Thoracic aorta (tissue), 2 donors: Measurements from ENCODE around the gene MYOF. TPM values are rescaled to one million over a fixed set of nuclear protein-coding genes. Genes with fewer than 3 reads are reported as not detected.

ENCODE experiments used
- ATAC-seq: fragments of 150-250 bp; one replicate; pipeline ENCODE4 v1.8.0; 2017; ENCODE audit warnings: low read depth; ENCODE audit not compliant: insufficient number of reproducible peaks, low FRiP score
- DNase-seq: peaks from one replicate; pipeline ENCODE4 v3.0.0-alpha.2; 2020; ENCODE audit warnings: low spot score
- H3K27ac ChIP-seq, 2 donors: fragments of 200-600 bp; sonication (generic); 1 replicate in 1 of 2; 2 replicates in 1 of 2; pipeline ENCODE4 v1.5.1; 2016; ENCODE audit warnings: mild to moderate bottlenecking in 2 of 2, moderate library complexity in 2 of 2
- H3K27me3 ChIP-seq: fragments of 200-600 bp; sonication (generic); replicated peaks from 2 replicates; pipeline ENCODE4 v1.6.0; 2016; ENCODE audit warnings: mild to moderate bottlenecking; ENCODE audit not compliant: insufficient read depth
- H3K36me3 ChIP-seq: fragments of 200-600 bp; sonication (generic); one replicate; pipeline ENCODE4 v1.5.1; 2016
- H3K4me1 ChIP-seq, 2 donors: fragments of 200-600 bp; sonication (generic); 1 replicate in 1 of 2; 2 replicates in 1 of 2; pipeline versions ENCODE4 v1.5.1 to v1.6.0; 2016; ENCODE audit warnings: low read depth in 2 of 2, mild to moderate bottlenecking in 1 of 2; ENCODE audit not compliant: control insufficient read depth in 1 of 2
- H3K4me3 ChIP-seq: fragments of 200-600 bp; sonication (generic); 2 replicates; pipeline ENCODE4 v1.5.1; 2016; ENCODE audit warnings: mild to moderate bottlenecking
- H3K9me3 ChIP-seq: fragments of 200-600 bp; sonication (generic); 2 replicates; pipeline ENCODE4 v1.5.1; 2016
- total RNA-seq, 2 donors: library from RNA; depleted of rRNA; stranded (reverse); fragments of >200 nt; gene quantifications; one replicate each; pipeline versions ENCODE4 v1.1.0 to v1.2.3, GENCODE V29; 2016
- TF ChIP-seq, protein P1 (sequence below): fragments of 200-600 bp; sonication (generic); IDR thresholded peaks from one replicate; pipeline ENCODE4 v1.5.1; 2019; ENCODE audit warnings: antibody characterized with exemption

Gene MYOF
- total RNA-seq, 2 donors from 2014 or later, result 132 to 138 TPM

DNA sequence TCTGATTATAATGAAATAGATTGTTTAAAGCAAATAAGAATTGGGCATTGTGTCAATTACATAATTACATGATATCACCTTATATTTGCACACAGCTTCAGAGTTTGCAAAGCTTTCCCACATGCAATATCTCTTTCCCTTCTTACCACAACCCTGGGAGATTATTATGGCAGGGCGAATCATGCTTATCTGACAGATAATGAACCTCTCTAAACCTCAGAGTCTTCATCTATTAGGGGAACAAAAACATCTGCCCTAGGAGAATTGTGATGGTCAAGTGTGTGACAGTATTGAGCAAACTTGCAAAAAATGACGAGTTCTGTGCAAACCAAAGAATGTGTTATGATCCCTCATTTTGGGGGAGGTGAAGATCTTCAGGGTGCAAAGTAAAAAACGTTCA, 90.0 kb downstream of the MYOF start:
- TF ChIP-seq, protein P1, sequence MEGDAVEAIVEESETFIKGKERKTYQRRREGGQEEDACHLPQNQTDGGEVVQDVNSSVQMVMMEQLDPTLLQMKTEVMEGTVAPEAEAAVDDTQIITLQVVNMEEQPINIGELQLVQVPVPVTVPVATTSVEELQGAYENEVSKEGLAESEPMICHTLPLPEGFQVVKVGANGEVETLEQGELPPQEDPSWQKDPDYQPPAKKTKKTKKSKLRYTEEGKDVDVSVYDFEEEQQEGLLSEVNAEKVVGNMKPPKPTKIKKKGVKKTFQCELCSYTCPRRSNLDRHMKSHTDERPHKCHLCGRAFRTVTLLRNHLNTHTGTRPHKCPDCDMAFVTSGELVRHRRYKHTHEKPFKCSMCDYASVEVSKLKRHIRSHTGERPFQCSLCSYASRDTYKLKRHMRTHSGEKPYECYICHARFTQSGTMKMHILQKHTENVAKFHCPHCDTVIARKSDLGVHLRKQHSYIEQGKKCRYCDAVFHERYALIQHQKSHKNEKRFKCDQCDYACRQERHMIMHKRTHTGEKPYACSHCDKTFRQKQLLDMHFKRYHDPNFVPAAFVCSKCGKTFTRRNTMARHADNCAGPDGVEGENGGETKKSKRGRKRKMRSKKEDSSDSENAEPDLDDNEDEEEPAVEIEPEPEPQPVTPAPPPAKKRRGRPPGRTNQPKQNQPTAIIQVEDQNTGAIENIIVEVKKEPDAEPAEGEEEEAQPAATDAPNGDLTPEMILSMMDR, result no peak
- Histone ChIP-seq H3K4me3 (no peak overlapping the region), H3K4me1 (peaks cover 9 to 40% of the 10 kb centered on the region in 2 donors), H3K27ac (no peak overlapping the region), H3K36me3 (peaks cover 16% of the 10 kb centered on the region), H3K27me3 (no peaks in the 10 kb centered on the region), H3K9me3 (no peaks in the 10 kb centered on the region)
- no peak for DNase-seq
- ATAC-seq, result no peak

DNA sequence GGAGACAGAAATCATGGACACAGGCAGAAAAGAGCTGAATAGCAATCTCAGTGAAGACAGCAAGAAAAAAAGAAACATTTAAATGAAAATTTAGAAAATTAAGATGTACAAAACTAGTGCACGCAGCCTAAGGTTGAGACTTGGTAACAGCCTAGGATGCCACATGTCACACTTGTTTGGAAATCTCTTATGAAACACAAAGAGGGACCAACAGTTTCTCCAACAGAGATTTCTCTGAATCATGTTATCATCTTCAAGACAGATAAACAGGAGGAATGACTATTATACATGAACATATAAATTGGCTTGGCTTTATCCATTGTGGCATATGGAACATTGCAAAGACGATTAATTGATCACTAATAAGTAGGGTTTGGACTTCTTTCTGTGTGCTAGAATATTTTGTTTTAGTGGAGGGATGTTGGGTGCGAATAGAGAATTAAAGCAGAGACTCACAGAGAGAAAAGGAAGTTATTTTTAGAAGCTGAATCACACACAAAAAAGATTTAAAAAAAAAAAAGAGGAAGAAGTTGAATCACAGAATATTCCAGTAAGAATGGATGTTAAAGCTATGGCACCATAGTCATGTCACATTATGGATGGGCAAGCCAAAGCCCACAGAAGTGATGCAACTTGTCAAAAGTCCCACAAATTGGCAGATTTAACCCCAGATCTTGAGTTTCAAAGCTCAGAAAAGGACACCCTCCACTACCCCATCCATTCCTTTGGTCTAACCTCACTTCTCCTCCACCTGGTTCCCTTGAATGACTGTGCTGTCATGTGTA, 91.6 kb downstream of the MYOF start:
- H3K27me3 ChIP-seq, result no peaks in the 10 kb centered on the region
- no peaks in the 10 kb centered on the region for H3K9me3 ChIP-seq
- TF ChIP-seq, protein P1, result no peak
- H3K36me3 ChIP-seq, result peaks cover 19% of the 10 kb centered on the region
- H3K4me3 ChIP-seq, result no peak overlapping the region
- peaks cover 9 to 26% of the 10 kb centered on the region in 2 donors for H3K4me1 ChIP-seq
- DNase-seq, result no peak
- H3K27ac ChIP-seq, result peak overlapping the region; percentile 41 to 58
- ATAC-seq, result no peak

DNA sequence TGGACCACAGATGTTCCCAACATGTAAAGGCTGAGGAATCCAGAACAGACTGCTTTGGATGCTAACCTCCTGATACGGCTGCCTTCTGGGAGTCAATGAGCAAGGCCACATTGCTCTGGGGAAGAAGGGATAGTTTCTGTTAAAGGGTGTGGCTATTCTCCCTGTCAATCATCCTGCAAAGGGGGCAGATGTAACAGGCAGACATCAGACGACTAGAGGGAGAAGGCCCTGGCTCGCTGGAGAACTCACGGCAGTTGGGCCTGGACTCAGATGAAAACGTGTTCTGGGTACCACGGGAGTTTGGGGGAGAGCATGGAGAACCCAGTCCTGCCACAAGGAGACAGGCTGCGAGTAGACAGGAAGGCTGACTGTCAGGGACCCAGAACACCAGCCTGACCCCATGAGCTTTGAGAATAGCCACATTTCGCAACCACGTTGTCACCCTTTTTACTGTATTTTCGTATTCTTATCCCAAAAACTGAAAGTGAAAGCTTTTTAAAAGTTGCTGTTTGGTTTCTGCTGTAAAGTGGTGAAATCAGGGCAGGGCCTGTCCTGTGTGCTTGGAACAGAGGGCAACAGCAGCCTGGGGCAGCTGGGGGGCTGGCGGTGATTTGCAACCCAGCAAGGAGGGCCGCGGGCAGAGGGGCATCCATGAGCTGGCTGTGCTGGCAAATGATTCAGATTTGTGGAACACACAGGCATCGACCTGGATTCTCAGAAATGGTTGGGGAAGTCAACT, 95.3 kb downstream of the MYOF start:
- Histone ChIP-seq H3K36me3 (peaks cover 9% of the 10 kb centered on the region), H3K4me1 (peaks cover 21 to 45% of the 10 kb centered on the region in 2 donors), H3K9me3 (no peaks in the 10 kb centered on the region), H3K27ac (peak overlapping the region; percentile 6 to 15), H3K4me3 (no peak overlapping the region), H3K27me3 (no peaks in the 10 kb centered on the region)
- TF ChIP-seq, protein P1, result no peak
- no peak for ATAC-seq
- DNase-seq, result no peak

DNA sequence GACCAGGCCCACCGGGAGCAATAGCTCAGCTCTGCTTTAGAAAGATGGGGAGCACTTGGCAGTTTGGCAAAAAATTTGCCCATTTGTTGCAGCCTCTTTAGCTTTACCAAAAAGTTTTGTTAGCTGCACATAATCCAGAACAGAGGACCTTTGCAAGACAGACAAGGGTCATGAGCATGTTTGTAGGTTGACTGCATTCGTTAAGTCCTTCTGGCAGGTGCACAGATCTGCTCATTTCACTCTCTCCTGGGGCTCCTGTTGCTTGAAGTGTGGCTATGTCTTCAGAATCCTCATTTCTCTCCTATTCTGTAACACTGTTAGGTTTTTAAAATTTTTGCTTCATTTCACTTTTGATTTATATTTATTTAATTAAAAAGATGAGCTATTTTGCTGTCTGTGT, 96.8 kb downstream of the MYOF start:
- Histone ChIP-seq H3K27me3 (no peaks in the 10 kb centered on the region), H3K4me3 (no peak overlapping the region), H3K36me3 (peaks cover 9% of the 10 kb centered on the region), H3K27ac (peak overlapping the region in 1 of 2 donors; percentile 73), H3K9me3 (no peaks in the 10 kb centered on the region), H3K4me1 (peaks cover 21 to 50% of the 10 kb centered on the region in 2 donors)
- ATAC-seq, result no peak
- TF ChIP-seq, protein P1, result no peak
- no peak for DNase-seq

DNA sequence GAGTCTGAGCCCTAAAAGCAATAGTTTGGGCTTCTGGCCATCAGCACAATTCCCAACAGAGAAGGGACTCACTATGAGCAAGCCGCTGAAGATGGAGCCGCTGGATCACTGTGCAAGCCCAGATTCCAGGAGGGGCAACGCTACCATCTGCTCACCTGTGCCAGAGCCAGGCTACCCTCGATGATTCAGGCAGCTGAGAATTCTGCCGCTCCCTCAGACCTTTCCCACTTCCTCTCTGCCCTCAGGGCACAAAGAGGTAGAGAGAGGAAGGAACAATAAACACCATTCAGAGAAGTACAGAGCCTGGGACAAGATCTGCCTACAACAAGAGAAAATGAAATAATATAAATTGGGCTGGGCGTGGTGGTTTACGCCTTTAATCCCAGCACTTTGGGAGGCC, 98.1 kb downstream of the MYOF start:
- Histone ChIP-seq H3K36me3 (peaks cover 9% of the 10 kb centered on the region), H3K27me3 (no peaks in the 10 kb centered on the region), H3K9me3 (no peaks in the 10 kb centered on the region), H3K27ac (peak overlapping the region; percentile 72 to 73), H3K4me1 (peaks cover 31 to 59% of the 10 kb centered on the region in 2 donors), H3K4me3 (no peak overlapping the region)
- ATAC-seq (no peak), DNase-seq (no peak)
- TF ChIP-seq, protein P1, result no peak
